Measurements from ENCODE around the gene DDX20. TPM values are rescaled to one million over a fixed set of nuclear protein-coding genes. Genes with fewer than 3 reads are reported as not detected.
A peak's percentile ranks its signal among the peaks of the same experiment; 100 is the strongest.
"Not testable (repeated sequence)": the region's sequence is repeated elsewhere in the genome, so short reads cannot be mapped to it uniquely, and the experiment has no call there.

The DDX20 gene
- total and polyA plus RNA-seq, 2 of the 8 experiments (the other 6 are each of a cell fraction or from before 2014, with no cell fraction given) = 7.5 to 24.7 TPM

- TF ChIP-seq EP300 (IDR thresholded peaks at IDR 0.05; ENCODE audit: borderline replicate concordance in 1 of 2, low read depth in 2 of 2, low read length in 2 of 2) (peak in 1 of 2 experiments; percentile 32; a peak in 1 of 3 replicates), CTCF (IDR thresholded peaks at IDR 0.05; ENCODE audit: control extremely low read depth in 1 of 3, insufficient read depth in 1 of 3, low read depth in 1 of 3, low read length in 3 of 3) (peak in 1 of 3 experiments; percentile 13; a peak in 1 of 4 replicates), NRF1 (IDR thresholded peaks at IDR 0.05; ENCODE audit: low read depth, low read length) (no peak)
Measured at GRCh38 chr1:111739925-111740765, 15.6 kb upstream of the DDX20 start (continued).

- 90% methylated on average over 12 of the region's 14 CpGs; no CpG with 5 or more reads in 1 of the 2 experiments for WGBS, 2 experiments (ENCODE audit: extremely low coverage in 1 of 2, insufficient coverage in 1 of 2, insufficient read length in 1 of 2, insufficient replicate concordance in 2 of 2, low coverage in 1 of 2, low lambda C conversion rate in 2 of 2, missing lambda C conversion rate in 1 of 2)
- not testable (repeated sequence) for H3K56ac ChIP-seq (replicated peaks; ENCODE audit: insufficient read length, low read depth, low read length); H3K79me1 ChIP-seq (ENCODE audit: low read depth, low read length); DNase-seq (ENCODE audit: low read depth in 1 of 2, low spot score in 2 of 2); H3K4me2 ChIP-seq (ENCODE audit: insufficient read depth in 1 of 2, low read depth in 2 of 2, low read length in 2 of 2); H3K27me3 ChIP-seq (replicated peaks in 1 of 4; ENCODE audit: control insufficient read depth in 3 of 4, extremely low read depth in 1 of 4, insufficient read depth in 3 of 4, low read length in 3 of 4); H2BK120ac ChIP-seq (replicated peaks; ENCODE audit: low read depth, low read length); H3K4ac ChIP-seq (replicated peaks; ENCODE audit: insufficient read length, low read depth, low read length); H2BK5ac ChIP-seq (ENCODE audit: low read depth, low read length); H2AFZ ChIP-seq (ENCODE audit: low read length); H3K27ac ChIP-seq (ENCODE audit: low read depth, low read length); H4K5ac ChIP-seq (ENCODE audit: insufficient read length, low read depth, low read length); FAIRE-seq; H3K4me1 ChIP-seq (replicated peaks in 1 of 4; ENCODE audit: control insufficient read depth in 3 of 4, insufficient read depth in 4 of 4, low read length in 3 of 4); H4K20me1 ChIP-seq (replicated peaks in 1 of 2; ENCODE audit: control insufficient read depth in 1 of 2, insufficient read depth in 2 of 2, low read length in 2 of 2); H3K23ac ChIP-seq (ENCODE audit: insufficient read length); H3K4me3 ChIP-seq (ENCODE audit: extremely low read depth in 1 of 4, insufficient read depth in 2 of 4, low read depth in 3 of 4, low read length in 4 of 4); H3K79me2 ChIP-seq (ENCODE audit: control insufficient read depth in 1 of 2, insufficient read depth in 2 of 2, low read length in 2 of 2); H2BK15ac ChIP-seq (ENCODE audit: low read length); H4K91ac ChIP-seq (replicated peaks; ENCODE audit: insufficient read length, low read length); H3K36me3 ChIP-seq (ENCODE audit: control insufficient read depth in 2 of 4, insufficient read depth in 4 of 4, low read length in 3 of 4); H2BK20ac ChIP-seq (ENCODE audit: low read length); H4K8ac ChIP-seq (ENCODE audit: extremely low read depth, insufficient read depth, low read length); H2AK5ac ChIP-seq (ENCODE audit: low read depth, low read length); H3K14ac ChIP-seq (ENCODE audit: insufficient read length); H3K9ac ChIP-seq (replicated peaks in 1 of 4; ENCODE audit: extremely low read depth in 1 of 4, low read depth in 3 of 4, low read length in 3 of 4); H2BK12ac ChIP-seq (ENCODE audit: low read depth, low read length); H3K9me3 ChIP-seq (ENCODE audit: insufficient read depth in 2 of 2, low read depth in 1 of 2, low read length in 1 of 2); H3K18ac ChIP-seq (ENCODE audit: extremely low read depth, low read length)
- ChIA-PET POLR2A (ENCODE audit: partially characterized antibody) (interaction anchor here (4.9 to 19.0 kb wide), 2 partner anchors 8 to 21 kb away, joined by 31 to 343 read pairs; no protein-coding TSS in a partner anchor), CTCF (ENCODE audit: partially characterized antibody) (interaction anchor here (0.8 to 42.0 kb wide), 5 partner anchors 2 to 244 kb away, joined by 3 to 1070 read pairs (median 3); partner anchors contain the start of genes DDX20 and INKA2)
- H3K23me2 ChIP-seq (ENCODE audit: low read depth, low read length) = peaks cover 14% of the 10 kb centered on the region; the same call in 1 of the 2 replicates
Measured at GRCh38 chr1:111742292-111742691, 13.4 kb upstream of the DDX20 start.
